Measurements from ENCODE around the gene RAB26. TPM values are rescaled to one million over a fixed set of nuclear protein-coding genes. Genes with fewer than 3 reads are reported as not detected.
A peak's percentile ranks its signal among the peaks of the same experiment; 100 is the strongest.

RAB26 gene
- total and polyA plus RNA-seq, 2 donors (not counting 3 experiments of a cell fraction or from before 2014, with no cell fraction given): 0.91 to 2.0 TPM

DNA sequence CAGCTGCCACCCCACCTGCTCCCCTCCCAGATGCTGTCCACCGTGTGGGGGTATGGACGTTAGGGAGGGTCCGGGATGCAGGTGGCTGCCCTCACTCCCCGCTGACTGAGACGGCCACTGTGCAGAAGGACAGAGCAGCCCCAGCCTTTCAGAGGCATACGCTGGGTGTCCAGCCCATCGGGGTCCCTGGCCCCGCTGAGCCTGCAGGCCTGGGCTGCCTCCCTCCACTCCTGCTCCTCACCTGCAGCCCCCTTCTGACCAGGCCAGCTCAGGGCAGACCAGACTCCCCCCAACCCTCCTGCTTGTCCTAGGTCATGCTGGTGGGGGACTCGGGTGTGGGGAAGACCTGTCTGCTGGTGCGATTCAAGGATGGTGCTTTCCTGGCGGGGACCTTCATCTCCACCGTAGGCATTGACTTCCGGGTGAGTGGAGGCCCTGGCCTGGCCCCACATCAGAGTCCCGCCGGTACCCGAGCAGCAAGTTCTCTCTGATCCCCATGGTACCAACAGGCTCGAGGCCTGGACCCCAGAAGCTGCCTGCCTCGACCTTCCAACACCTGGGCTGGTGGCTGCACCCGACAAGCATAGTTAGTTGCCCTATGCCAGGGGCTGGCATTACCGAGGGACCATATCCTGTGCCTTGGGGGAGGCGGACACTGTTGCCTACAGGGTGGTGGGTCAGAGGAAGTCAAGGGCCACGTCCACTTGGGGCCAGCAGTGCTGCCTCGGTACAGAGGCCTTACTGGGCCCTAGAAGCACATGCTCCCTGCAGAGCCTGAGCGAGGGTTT lies 1.4 kb downstream of the RAB26 start:
- peak; percentile 52 for FAIRE-seq
- intact Hi-C loops (cut with micrococcal nuclease) (loop anchor here (5.0 kb wide), 1 partner anchor 288 kb away; no protein-coding TSS in a partner anchor), dilution Hi-C loops (cut with MboI; ENCODE audit: extremely low pct_ligation_motif_present, low sequenced_read_pairs) (loop anchor here (25.0 kb wide), 1 partner anchor 113 kb away; the partner anchor contains the start of genes NHERF2, NTHL1 and TSC2)
- no peak for DNase-seq (ENCODE audit: low read depth, low spot score)
- Histone ChIP-seq H2AFZ (ENCODE audit: low read depth, low read length) (no peak overlapping the region), H4K20me1 (replicated peaks; ENCODE audit: control insufficient read depth, extremely low read depth, insufficient read depth, low read length) (no peaks in the 10 kb centered on the region), H3K4me1 (ENCODE audit: control insufficient read depth, extremely low read depth, insufficient read depth, low read length) (peaks cover 28% of the 10 kb centered on the region), H3K4me3 (replicated peaks in 1 of 3; ENCODE audit: insufficient read depth in 1 of 3, low read depth in 1 of 3, low read length in 3 of 3) (no peak overlapping the region), H3K27ac (ENCODE audit: insufficient read depth, low read depth, low read length) (no peak overlapping the region), H3K9me3 (replicated peaks; ENCODE audit: control insufficient read depth, insufficient read depth, low read length) (no peaks in the 10 kb centered on the region), H3K9ac (replicated peaks; ENCODE audit: extremely low read depth, insufficient read depth, low read length) (no peak overlapping the region), H3K9me1 (replicated peaks; ENCODE audit: control insufficient read depth, extremely low read depth, insufficient read depth, low read length) (no peaks in the 10 kb centered on the region), H3K79me2 (ENCODE audit: control insufficient read depth, insufficient read depth, low read length) (peaks cover 36% of the 10 kb centered on the region), H3K36me3 (ENCODE audit: control insufficient read depth in 2 of 2, extremely low read depth in 1 of 2, insufficient read depth in 2 of 2, low read length in 2 of 2) (peaks cover 2 to 7% of the 10 kb centered on the region in 2 experiments), H3K4me2 (ENCODE audit: insufficient read depth, low read length) (no peak overlapping the region), H3K27me3 (ENCODE audit: control insufficient read depth in 2 of 2, insufficient read depth in 2 of 2, low read length in 2 of 2) (no peaks in the 10 kb centered on the region)
- ChIA-PET CTCF (interaction anchor here (1.2 to 1.6 kb wide), 2 partner anchors 9 to 144 kb away, joined by 3 to 5 read pairs; no protein-coding TSS in a partner anchor), POLR2A (interaction anchor here (0.6 kb wide), 1 partner anchor 111 kb away, joined by 3 read pairs; no protein-coding TSS in a partner anchor)
- BruUV-seq (replicated peaks): no TSS peak
- peak; percentile 49 for TF ChIP-seq POLR2AphosphoS5 (IDR thresholded peaks at IDR 0.05; ENCODE audit: insufficient read depth, low read depth, low read length)
- TF ChIP-seq EZH2 (IDR thresholded peaks at IDR 0.05; ENCODE audit: borderline replicate concordance, low read depth, low read length, severe bottlenecking): no peak
- TF ChIP-seq FOS (IDR thresholded peaks at IDR 0.05; ENCODE audit: borderline replicate concordance, insufficient read depth, low read length): no peak
- TF ChIP-seq POLR2A (IDR thresholded peaks at IDR 0.05; ENCODE audit: low read depth, low read length): peak; percentile 36

DNA sequence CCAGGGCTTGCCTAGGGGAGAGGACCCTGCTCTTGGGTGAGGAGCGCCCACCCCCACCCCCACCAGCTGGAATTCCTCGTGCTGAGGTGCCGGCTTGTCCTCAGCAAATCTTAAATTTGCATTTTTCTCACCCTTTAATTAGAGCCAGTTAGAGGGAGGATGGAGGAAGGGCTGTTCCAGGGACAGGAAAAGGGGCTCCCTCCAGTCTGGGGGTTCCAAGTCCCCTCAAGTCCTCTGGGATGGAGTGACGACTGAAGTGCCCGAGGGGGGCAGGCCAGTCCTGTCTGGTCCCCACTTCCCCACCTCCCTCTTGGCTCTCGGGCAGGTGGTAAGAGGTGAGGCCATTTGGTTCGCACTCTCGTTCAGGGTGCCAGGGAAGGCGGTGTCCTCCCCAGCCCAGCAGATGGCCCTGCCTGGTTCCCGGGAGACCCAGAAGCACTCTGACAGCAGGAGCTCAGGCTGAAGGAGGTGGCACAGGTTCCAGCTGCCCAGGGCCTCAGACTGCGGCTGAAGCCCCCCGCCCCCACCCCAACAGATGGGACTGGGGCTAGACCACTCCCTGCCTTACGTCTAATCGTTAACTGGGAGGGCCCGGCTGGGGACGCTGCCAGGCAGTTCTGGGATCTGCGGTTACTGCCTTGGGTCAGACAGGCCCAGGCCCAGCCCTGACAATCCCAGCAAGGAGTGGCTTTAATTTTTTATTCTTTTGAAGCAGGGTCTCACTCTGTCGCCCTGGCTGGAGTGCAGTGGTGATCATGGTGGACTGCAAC lies 2.2 kb downstream of the RAB26 start:
- TF ChIP-seq POLR2A (IDR thresholded peaks at IDR 0.05; ENCODE audit: low read depth, low read length): no peak
- TF ChIP-seq MYC (IDR thresholded peaks at IDR 0.05; ENCODE audit: low read depth, low read length): no peak
- TF ChIP-seq GATA2 (IDR thresholded peaks at IDR 0.05; ENCODE audit: insufficient read depth, insufficient read length, low read depth, low read length): no peak
- TF ChIP-seq EZH2 (IDR thresholded peaks at IDR 0.05; ENCODE audit: borderline replicate concordance, low read depth, low read length, severe bottlenecking): no peak
- TF ChIP-seq, protein P1, sequence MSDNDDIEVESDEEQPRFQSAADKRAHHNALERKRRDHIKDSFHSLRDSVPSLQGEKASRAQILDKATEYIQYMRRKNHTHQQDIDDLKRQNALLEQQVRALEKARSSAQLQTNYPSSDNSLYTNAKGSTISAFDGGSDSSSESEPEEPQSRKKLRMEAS (IDR thresholded peaks at IDR 0.05; ENCODE audit: insufficient read depth, insufficient read length): no peak
- TF ChIP-seq JUN (IDR thresholded peaks at IDR 0.05; ENCODE audit: borderline replicate concordance, insufficient read depth, insufficient read length, low read depth): no peak
- TF ChIP-seq, protein P2, sequence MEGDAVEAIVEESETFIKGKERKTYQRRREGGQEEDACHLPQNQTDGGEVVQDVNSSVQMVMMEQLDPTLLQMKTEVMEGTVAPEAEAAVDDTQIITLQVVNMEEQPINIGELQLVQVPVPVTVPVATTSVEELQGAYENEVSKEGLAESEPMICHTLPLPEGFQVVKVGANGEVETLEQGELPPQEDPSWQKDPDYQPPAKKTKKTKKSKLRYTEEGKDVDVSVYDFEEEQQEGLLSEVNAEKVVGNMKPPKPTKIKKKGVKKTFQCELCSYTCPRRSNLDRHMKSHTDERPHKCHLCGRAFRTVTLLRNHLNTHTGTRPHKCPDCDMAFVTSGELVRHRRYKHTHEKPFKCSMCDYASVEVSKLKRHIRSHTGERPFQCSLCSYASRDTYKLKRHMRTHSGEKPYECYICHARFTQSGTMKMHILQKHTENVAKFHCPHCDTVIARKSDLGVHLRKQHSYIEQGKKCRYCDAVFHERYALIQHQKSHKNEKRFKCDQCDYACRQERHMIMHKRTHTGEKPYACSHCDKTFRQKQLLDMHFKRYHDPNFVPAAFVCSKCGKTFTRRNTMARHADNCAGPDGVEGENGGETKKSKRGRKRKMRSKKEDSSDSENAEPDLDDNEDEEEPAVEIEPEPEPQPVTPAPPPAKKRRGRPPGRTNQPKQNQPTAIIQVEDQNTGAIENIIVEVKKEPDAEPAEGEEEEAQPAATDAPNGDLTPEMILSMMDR (IDR thresholded peaks at IDR 0.05; ENCODE audit: extremely low read depth in 1 of 2, insufficient read depth in 1 of 2, low read depth in 1 of 2, low read length in 2 of 2): no peak
- TF ChIP-seq POLR2AphosphoS5 (IDR thresholded peaks at IDR 0.05; ENCODE audit: insufficient read depth, low read depth, low read length): peak; percentile 82
- no peak for TF ChIP-seq FOS (IDR thresholded peaks at IDR 0.05; ENCODE audit: borderline replicate concordance, insufficient read depth, low read length)
- peaks cover 28% of the 10 kb centered on the region for H3K4me1 ChIP-seq (ENCODE audit: control insufficient read depth, extremely low read depth, insufficient read depth, low read length)
- H3K36me3 ChIP-seq (ENCODE audit: control insufficient read depth in 2 of 2, extremely low read depth in 1 of 2, insufficient read depth in 2 of 2, low read length in 2 of 2): peaks cover 2 to 7% of the 10 kb centered on the region in 2 experiments
- no TSS peak for BruUV-seq (replicated peaks)
- H3K9me3 ChIP-seq (replicated peaks; ENCODE audit: control insufficient read depth, insufficient read depth, low read length): no peaks in the 10 kb centered on the region
- peaks cover 39% of the 10 kb centered on the region for H3K79me2 ChIP-seq (ENCODE audit: control insufficient read depth, insufficient read depth, low read length)
- no peaks in the 10 kb centered on the region for H3K27me3 ChIP-seq (ENCODE audit: control insufficient read depth in 2 of 2, insufficient read depth in 2 of 2, low read length in 2 of 2)
- CTCF ChIA-PET: interaction anchor here (1.2 to 1.6 kb wide), 4 partner anchors 10 to 146 kb away, joined by 3 to 11 read pairs (median 4); no protein-coding TSS in a partner anchor
- DNase-seq (ENCODE audit: low read depth, low spot score) (no peak), FAIRE-seq (peak; percentile 75)
- H3K27ac ChIP-seq (ENCODE audit: insufficient read depth, low read depth, low read length): no peak overlapping the region
- H2AFZ ChIP-seq (ENCODE audit: low read depth, low read length): no peak overlapping the region
- POLR2A ChIA-PET: no interaction called here
- H3K4me2 ChIP-seq (ENCODE audit: insufficient read depth, low read length): no peak overlapping the region
- no peak overlapping the region for H3K4me3 ChIP-seq (replicated peaks in 1 of 3; ENCODE audit: insufficient read depth in 1 of 3, low read depth in 1 of 3, low read length in 3 of 3)
- no peaks in the 10 kb centered on the region for H4K20me1 ChIP-seq (replicated peaks; ENCODE audit: control insufficient read depth, extremely low read depth, insufficient read depth, low read length)
- dilution Hi-C loops (cut with MboI; ENCODE audit: extremely low pct_ligation_motif_present, low sequenced_read_pairs): loop anchor here (25.0 kb wide), 1 partner anchor 113 kb away; the partner anchor contains the start of genes NHERF2, NTHL1 and TSC2
- H3K9ac ChIP-seq (replicated peaks; ENCODE audit: extremely low read depth, insufficient read depth, low read length): no peak overlapping the region
- intact Hi-C loops (cut with micrococcal nuclease): loop anchor here (5.0 kb wide), 1 partner anchor 288 kb away; no protein-coding TSS in a partner anchor
- no peaks in the 10 kb centered on the region for H3K9me1 ChIP-seq (replicated peaks; ENCODE audit: control insufficient read depth, extremely low read depth, insufficient read depth, low read length)
